Measurements from ENCODE around the gene MRPL37. TPM values are rescaled to one million over a fixed set of nuclear protein-coding genes. Genes with fewer than 3 reads are reported as not detected.
A peak's percentile ranks its signal among the peaks of the same experiment; 100 is the strongest.

MRPL37 gene
- total RNA-seq, 3 donors from 2014 or later (not counting 1 experiment from before 2014, with no cell fraction given) = 23.0 to 31.9 (median 28.8) TPM

DNA sequence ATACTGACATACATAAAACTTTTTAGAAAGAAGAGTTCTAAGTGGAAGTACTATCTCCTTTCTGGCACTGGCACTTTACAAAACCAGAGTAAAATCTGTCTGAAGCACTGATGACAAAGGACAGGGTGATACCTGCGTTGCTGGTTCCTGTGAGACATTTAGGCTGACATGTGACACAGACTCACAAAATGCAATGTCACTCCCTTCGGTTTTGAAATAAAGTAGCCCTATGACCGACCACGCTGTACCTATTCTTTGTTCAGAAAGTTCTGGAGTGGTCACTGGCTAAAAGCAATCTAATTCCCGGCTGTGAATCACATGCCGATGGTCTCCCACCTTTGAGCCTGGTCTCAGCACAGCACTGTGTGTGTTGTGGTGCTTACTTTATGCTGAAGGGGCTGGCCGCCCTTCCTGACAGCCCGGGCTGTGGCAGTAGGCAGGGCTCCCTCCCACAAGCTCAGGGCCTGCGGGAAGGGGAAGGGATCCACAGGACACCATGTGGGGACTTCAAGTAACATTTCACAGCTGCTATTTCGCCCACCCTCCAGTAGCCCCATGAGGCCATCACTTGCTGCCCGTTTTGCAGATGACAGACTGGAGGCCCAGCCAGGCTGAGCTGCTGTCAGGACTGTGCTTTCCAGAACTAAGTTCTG, 48.0 kb downstream of the MRPL37 start:
- no peaks in the 10 kb centered on the region for H3K27me3 Mint-ChIP-seq (ENCODE audit: low read depth in 2 of 2)
- H3K4me1 Mint-ChIP-seq = peaks cover 12 to 17% of the 10 kb centered on the region in 2 donors
- H3K36me3 Mint-ChIP-seq = no peaks in the 10 kb centered on the region
- 94% methylated on average over 11 of the region's 11 CpGs for WGBS (ENCODE audit: insufficient coverage)
- no peaks in the 10 kb centered on the region for H3K9me3 Mint-ChIP-seq
- no peak for ATAC-seq
- intact Hi-C loops (cut with micrococcal nuclease) = no loop called here
- Histone ChIP-seq H3K4me3 (ENCODE audit: low read length) (no peak overlapping the region), H3K27ac (ENCODE audit: low read length) (no peak overlapping the region), H3K4me1 (ENCODE audit: control insufficient read depth, insufficient read depth, low read length) (peaks cover 3% of the 10 kb centered on the region), H3K27me3 (ENCODE audit: control insufficient read depth, insufficient read depth, low read length) (no peaks in the 10 kb centered on the region), H3K9me3 (ENCODE audit: control insufficient read depth, insufficient read depth, low read length) (no peaks in the 10 kb centered on the region), H3K36me3 (ENCODE audit: control insufficient read depth, insufficient read depth, low read length) (peaks cover 41% of the 10 kb centered on the region)
- no peak for DNase-seq
- no peak overlapping the region for H3K4me3 Mint-ChIP-seq
- H3K27ac Mint-ChIP-seq = no peak overlapping the region
- TF ChIP-seq, protein P1, sequence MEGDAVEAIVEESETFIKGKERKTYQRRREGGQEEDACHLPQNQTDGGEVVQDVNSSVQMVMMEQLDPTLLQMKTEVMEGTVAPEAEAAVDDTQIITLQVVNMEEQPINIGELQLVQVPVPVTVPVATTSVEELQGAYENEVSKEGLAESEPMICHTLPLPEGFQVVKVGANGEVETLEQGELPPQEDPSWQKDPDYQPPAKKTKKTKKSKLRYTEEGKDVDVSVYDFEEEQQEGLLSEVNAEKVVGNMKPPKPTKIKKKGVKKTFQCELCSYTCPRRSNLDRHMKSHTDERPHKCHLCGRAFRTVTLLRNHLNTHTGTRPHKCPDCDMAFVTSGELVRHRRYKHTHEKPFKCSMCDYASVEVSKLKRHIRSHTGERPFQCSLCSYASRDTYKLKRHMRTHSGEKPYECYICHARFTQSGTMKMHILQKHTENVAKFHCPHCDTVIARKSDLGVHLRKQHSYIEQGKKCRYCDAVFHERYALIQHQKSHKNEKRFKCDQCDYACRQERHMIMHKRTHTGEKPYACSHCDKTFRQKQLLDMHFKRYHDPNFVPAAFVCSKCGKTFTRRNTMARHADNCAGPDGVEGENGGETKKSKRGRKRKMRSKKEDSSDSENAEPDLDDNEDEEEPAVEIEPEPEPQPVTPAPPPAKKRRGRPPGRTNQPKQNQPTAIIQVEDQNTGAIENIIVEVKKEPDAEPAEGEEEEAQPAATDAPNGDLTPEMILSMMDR (IDR thresholded peaks at IDR 0.05) = no peak

DNA sequence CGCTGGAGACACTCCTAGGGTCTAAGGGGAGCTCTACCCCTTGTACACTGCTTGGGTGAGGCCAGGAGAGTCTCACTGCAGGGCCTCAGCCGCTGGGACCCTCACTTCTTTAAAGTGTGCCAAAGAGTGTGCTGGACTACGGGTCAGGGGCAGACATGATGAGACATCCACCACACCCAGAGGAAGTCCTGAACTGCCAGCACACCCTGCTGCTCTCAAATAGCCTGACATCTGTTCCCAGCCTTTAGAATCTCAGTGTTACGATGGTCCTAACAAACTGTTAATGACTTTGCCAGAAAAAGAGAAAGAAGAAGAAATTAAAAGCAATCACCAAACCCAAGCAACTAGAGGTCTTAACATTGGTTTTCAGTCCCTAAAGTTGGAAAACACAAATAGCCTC, 49.0 kb downstream of the MRPL37 start:
- no peaks in the 10 kb centered on the region for H3K27me3 ChIP-seq (ENCODE audit: control insufficient read depth, insufficient read depth, low read length)
- H3K27me3 Mint-ChIP-seq (ENCODE audit: low read depth in 2 of 2) = no peaks in the 10 kb centered on the region
- H3K4me1 ChIP-seq (ENCODE audit: control insufficient read depth, insufficient read depth, low read length) = peaks cover 3% of the 10 kb centered on the region
- H3K4me3 Mint-ChIP-seq = no peak overlapping the region
- intact Hi-C loops (cut with micrococcal nuclease) = no loop called here
- peaks cover 20 to 26% of the 10 kb centered on the region in 2 donors for H3K4me1 Mint-ChIP-seq
- no peaks in the 10 kb centered on the region for H3K9me3 ChIP-seq (ENCODE audit: control insufficient read depth, insufficient read depth, low read length)
- H3K4me3 ChIP-seq (ENCODE audit: low read length) = no peak overlapping the region
- H3K36me3 ChIP-seq (ENCODE audit: control insufficient read depth, insufficient read depth, low read length) = peaks cover 39% of the 10 kb centered on the region
- no peaks in the 10 kb centered on the region for H3K9me3 Mint-ChIP-seq
- WGBS (ENCODE audit: insufficient coverage) = 91% methylated on average over 4 of the region's 4 CpGs
- DNase-seq (no peak), ATAC-seq (no peak)
- no peaks in the 10 kb centered on the region for H3K36me3 Mint-ChIP-seq
- peak overlapping the region; percentile 58 to 66 for H3K27ac Mint-ChIP-seq
- no peak overlapping the region for H3K27ac ChIP-seq (ENCODE audit: low read length)
- TF ChIP-seq, protein P1 (IDR thresholded peaks at IDR 0.05) = no peak

DNA sequence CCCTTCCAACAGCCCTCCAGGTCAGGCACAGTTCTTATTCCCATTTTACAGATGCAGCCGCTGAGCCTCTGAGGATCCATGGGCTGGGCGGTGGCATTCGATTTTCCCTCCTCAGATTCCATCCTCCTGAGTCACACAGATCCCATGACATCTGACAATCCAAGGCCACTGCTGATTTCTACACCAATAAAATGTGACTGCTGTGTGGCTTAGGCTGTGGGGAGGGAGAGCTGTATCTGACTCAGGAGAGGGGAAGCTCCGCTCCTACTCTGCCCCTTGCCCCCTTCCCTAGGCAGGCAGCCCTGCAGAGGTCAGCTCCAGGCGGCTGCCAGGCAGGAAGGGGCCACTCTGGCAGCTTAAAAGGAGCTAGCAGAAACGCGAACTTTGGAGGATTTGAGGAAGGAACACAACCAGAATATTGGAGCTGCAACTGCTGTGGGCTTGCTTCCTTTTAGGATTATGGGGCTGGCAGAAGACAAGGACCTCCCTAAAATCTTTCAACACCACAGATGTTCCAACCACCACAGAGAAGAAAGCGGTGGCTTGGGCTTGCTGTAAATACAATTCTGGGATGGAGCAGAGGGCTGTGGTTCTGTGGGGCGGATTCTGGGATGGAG, 50.0 kb downstream of the MRPL37 start:
- Histone ChIP-seq H3K27ac (ENCODE audit: low read length) (no peak overlapping the region), H3K4me3 (ENCODE audit: low read length) (no peak overlapping the region), H3K36me3 (ENCODE audit: control insufficient read depth, insufficient read depth, low read length) (peaks cover 38% of the 10 kb centered on the region), H3K9me3 (ENCODE audit: control insufficient read depth, insufficient read depth, low read length) (no peaks in the 10 kb centered on the region), H3K4me1 (ENCODE audit: control insufficient read depth, insufficient read depth, low read length) (peaks cover 3% of the 10 kb centered on the region), H3K27me3 (ENCODE audit: control insufficient read depth, insufficient read depth, low read length) (no peaks in the 10 kb centered on the region)
- DNase-seq (no peak), ATAC-seq (no peak)
- 95% methylated on average over 9 of the region's 9 CpGs for WGBS (ENCODE audit: insufficient coverage)
- Mint-ChIP-seq H3K27ac (peak overlapping the region; percentile 58 to 66), H3K9me3 (no peaks in the 10 kb centered on the region), H3K36me3 (no peaks in the 10 kb centered on the region), H3K4me1 (peaks cover 25 to 27% of the 10 kb centered on the region in 2 donors), H3K27me3 (ENCODE audit: low read depth in 2 of 2) (no peaks in the 10 kb centered on the region), H3K4me3 (peak overlapping the region; percentile 65)
- TF ChIP-seq, protein P1 (IDR thresholded peaks at IDR 0.05) = no peak
- intact Hi-C loops (cut with micrococcal nuclease) = no loop called here
